GM21390 (cell line): ENCODE data around the gene SERAC1.
"Not testable (repeated sequence)": the region's sequence is repeated elsewhere in the genome, so short reads cannot be mapped to it uniquely, and the experiment has no call there.

Source experiments
- ATAC-seq: cut with Tn5 transposase; IDR thresholded peaks from one replicate; pipeline ENCODE4 v1.9.1; 2021; ENCODE audit not compliant: unreplicated experiment

The SERAC1 gene

GRCh38 chr6:158174514-158174913 is 6.5 kb upstream of the SERAC1 start:
- ATAC-seq, result no peak

- ATAC-seq, result no peak
Observed at GRCh38 chr6:158174024-158174423, 6.0 kb upstream of the SERAC1 start.

- no peak for ATAC-seq
Observed at GRCh38 chr6:158172001-158172400, 3.9 kb upstream of the SERAC1 start.

- no peak for ATAC-seq
Observed at GRCh38 chr6:158170656-158171081, 2.6 kb upstream of the SERAC1 start.

- ATAC-seq, result not testable (repeated sequence)
Observed at GRCh38 chr6:158169634-158170033, 1.6 kb upstream of the SERAC1 start.

GRCh38 chr6:158165919-158166416 is 2.1 kb downstream of the SERAC1 start:
- ATAC-seq, result no peak

- ATAC-seq, result no peak
Observed at GRCh38 chr6:158164579-158165170, 3.4 kb downstream of the SERAC1 start.

- ATAC-seq, result no peak
Observed at GRCh38 chr6:158161566-158162254, 6.4 kb downstream of the SERAC1 start.

GRCh38 chr6:158160932-158161539 is 7.0 kb downstream of the SERAC1 start:
- ATAC-seq, result no peak

- no peak for ATAC-seq
Observed at GRCh38 chr6:158158748-158159147, 9.3 kb downstream of the SERAC1 start.

GRCh38 chr6:158158123-158158522 is 9.9 kb downstream of the SERAC1 start:
- ATAC-seq, result no peak

GRCh38 chr6:158157064-158157764 is 10.8 kb downstream of the SERAC1 start:
- no peak for ATAC-seq

- no peak for ATAC-seq
Observed at GRCh38 chr6:158154816-158155215, 13.2 kb downstream of the SERAC1 start.

GRCh38 chr6:158153576-158153975 is 14.5 kb downstream of the SERAC1 start:
- no peak for ATAC-seq

GRCh38 chr6:158152659-158153058 is 15.4 kb downstream of the SERAC1 start:
- ATAC-seq, result no peak

- not testable (repeated sequence) for ATAC-seq
Observed at GRCh38 chr6:158152025-158152424, 16.0 kb downstream of the SERAC1 start.

- no peak for ATAC-seq
Observed at GRCh38 chr6:158150701-158151100, 17.4 kb downstream of the SERAC1 start.

- ATAC-seq, result no peak
Observed at GRCh38 chr6:158149641-158150040, 18.4 kb downstream of the SERAC1 start.

GRCh38 chr6:158143700-158144099 is 24.4 kb downstream of the SERAC1 start:
- no peak for ATAC-seq

- ATAC-seq, result no peak
Observed at GRCh38 chr6:158142789-158143188, 25.3 kb downstream of the SERAC1 start.

- ATAC-seq, result no peak
Observed at GRCh38 chr6:158131926-158132325, 36.1 kb downstream of the SERAC1 start.

GRCh38 chr6:158125271-158125670 is 42.8 kb downstream of the SERAC1 start:
- ATAC-seq, result no peak
